ENCODE measurements around the gene RHBDL1. TPM values are rescaled to one million over a fixed set of nuclear protein-coding genes. Genes with fewer than 3 reads are reported as not detected.

RHBDL1 gene
- total and polyA plus RNA-seq, 7 donors: 0.06 to 0.42 (median 0.13) TPM

DNA sequence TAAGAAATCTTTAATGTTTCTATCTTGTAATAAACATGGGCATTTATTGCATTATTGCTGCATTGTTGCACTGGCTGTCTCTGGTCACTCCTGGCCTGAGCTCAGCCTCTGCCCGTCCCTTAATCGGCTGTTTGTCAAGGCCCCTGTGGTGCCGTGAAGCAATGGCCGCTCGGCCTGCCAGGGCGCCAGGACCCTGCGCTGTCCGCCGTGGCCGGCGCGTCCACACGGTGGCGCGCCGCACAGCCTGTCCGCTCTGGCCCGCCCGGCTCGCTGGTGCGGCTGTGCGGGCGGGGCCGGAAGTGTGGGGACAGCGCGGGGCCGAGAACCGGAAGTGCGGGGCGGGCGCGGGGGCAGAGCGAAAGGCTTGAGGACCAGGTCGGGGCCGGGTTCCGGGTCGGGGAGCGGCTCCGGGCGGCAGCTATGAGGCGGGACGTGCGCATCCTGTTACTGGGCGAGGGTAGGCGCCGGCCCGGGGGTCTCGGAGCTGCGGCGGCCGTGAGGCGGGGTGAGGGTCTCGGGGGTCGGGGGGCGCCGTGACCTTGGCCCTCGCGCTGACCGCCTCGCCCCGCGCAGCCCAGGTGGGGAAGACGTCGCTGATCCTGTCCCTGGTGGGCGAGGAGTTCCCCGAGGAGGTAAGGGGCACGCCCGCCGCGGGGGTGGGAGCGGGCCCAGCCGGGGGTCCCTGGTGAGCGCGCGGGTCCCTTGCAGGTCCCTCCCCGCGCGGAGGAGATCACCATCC is 7.5 kb upstream of the RHBDL1 start, which contains the start of gene RHOT2:
RHOT2 (plus strand) TSS at position 353 of the 739 bp plus-strand sequence; CDS start at position 421, 68 bp downstream.
- H3K4me3 ChIP-seq: peak within 1 kb of the TSS; percentile 98
- WGBS, 3 donors: 0% methylated on average over 48 to 78 of the region's 78 CpGs
- intact Hi-C loops (cut with DNase I): no loop called here

DNA sequence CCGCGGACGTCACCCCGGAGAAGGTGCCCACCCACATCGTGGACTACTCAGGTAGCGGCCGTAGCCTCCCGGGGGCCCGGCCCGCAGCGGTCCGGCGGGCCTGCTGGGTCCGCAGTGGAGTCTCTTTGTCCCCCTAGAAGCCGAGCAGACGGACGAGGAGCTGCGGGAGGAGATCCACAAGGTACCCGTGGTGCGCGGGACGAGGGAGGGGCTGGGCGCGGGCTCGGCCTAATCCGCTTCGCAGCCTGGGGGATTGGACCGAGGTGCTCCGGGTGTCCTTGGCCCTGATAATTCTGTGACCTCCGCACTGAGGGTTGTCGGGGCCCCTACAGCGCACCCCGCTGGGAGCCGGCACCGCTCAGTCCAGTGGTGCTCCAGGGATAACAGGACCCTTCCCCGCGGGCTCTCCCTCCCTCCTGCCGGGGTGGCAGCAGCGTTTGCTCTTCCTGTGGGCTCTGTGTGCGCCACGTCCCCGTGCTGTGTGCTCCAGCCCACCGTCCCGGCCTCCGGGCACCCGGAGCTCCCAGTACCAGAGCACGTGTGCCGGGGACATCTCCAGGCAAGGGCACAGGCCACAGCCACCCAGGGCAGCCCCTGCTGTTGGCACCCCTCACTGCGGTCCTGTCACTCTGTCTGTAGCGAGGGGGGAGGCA is 6.8 kb upstream of the RHBDL1 start:
- Histone ChIP-seq H3K27ac (peak overlapping the region; percentile 89), H3K27me3 (ENCODE audit: insufficient read depth in 3 of 3, low read length in 2 of 3) (no peaks in the 10 kb centered on the region)

More for the DNA sequence above, 7.5 kb upstream of the RHBDL1 start, which contains the start of gene RHOT2:
- H3K36me3 ChIP-seq (ENCODE audit: insufficient read depth in 1 of 2, low read depth in 1 of 2): peaks cover 3 to 38% of the 10 kb centered on the region in 2 donors
- peak within 1 kb of the TSS; percentile 89 for H3K27ac ChIP-seq
- H3K27me3 ChIP-seq (ENCODE audit: insufficient read depth in 3 of 3, low read length in 2 of 3): no peaks in the 10 kb centered on the region
- H3K9me3 ChIP-seq: no peaks in the 10 kb centered on the region
- TF ChIP-seq, protein P1, sequence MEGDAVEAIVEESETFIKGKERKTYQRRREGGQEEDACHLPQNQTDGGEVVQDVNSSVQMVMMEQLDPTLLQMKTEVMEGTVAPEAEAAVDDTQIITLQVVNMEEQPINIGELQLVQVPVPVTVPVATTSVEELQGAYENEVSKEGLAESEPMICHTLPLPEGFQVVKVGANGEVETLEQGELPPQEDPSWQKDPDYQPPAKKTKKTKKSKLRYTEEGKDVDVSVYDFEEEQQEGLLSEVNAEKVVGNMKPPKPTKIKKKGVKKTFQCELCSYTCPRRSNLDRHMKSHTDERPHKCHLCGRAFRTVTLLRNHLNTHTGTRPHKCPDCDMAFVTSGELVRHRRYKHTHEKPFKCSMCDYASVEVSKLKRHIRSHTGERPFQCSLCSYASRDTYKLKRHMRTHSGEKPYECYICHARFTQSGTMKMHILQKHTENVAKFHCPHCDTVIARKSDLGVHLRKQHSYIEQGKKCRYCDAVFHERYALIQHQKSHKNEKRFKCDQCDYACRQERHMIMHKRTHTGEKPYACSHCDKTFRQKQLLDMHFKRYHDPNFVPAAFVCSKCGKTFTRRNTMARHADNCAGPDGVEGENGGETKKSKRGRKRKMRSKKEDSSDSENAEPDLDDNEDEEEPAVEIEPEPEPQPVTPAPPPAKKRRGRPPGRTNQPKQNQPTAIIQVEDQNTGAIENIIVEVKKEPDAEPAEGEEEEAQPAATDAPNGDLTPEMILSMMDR (IDR thresholded peaks at IDR 0.05): peak; percentile 85
- H3K4me1 ChIP-seq: peaks cover 14% of the 10 kb centered on the region
- peak; percentile 95 to 98 (median 96) for ATAC-seq
- DNase-seq: peak; percentile 96 to 97

DNA sequence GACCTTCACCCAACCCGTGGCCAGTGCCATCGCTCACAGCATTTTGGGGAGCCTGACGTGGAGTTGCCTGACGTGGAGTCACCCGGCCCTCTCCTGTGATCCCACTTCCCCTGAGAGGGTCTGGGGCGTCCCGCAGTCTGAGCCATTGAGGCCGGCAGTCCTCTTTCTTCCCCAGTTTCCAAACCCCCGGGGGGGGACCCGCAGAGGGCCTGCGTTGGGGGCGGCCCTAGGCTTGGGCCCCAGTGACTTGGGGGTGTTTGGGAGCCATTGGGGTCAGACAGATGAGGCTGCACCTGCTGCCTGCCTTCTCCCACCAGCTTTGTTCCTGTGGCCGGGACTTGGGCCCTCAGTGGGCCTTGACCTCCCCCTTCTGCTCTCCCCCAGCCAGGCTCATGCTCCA is 5.8 kb upstream of the RHBDL1 start:
- H3K4me1 ChIP-seq: peaks cover 14% of the 10 kb centered on the region
- H3K27ac ChIP-seq: no peak overlapping the region
- ATAC-seq (no peak), DNase-seq (no peak)
- H3K9me3 ChIP-seq: no peaks in the 10 kb centered on the region
- no peaks in the 10 kb centered on the region for H3K27me3 ChIP-seq (ENCODE audit: insufficient read depth in 3 of 3, low read length in 2 of 3)
- WGBS, 3 donors: 86 to 93% (median 90%) methylated on average over 13 of the region's 13 CpGs
- intact Hi-C loops (cut with DNase I): no loop called here
- peaks cover 4 to 46% of the 10 kb centered on the region in 2 donors for H3K36me3 ChIP-seq (ENCODE audit: insufficient read depth in 1 of 2, low read depth in 1 of 2)
- TF ChIP-seq, protein P1 (IDR thresholded peaks at IDR 0.05): no peak
- H3K4me3 ChIP-seq: no peak overlapping the region

More for the DNA sequence above, 6.8 kb upstream of the RHBDL1 start:
- intact Hi-C loops (cut with DNase I): no loop called here
- TF ChIP-seq, protein P1 (IDR thresholded peaks at IDR 0.05): no peak
- WGBS, 3 donors: 4 to 6% (median 6%) methylated on average over 45 to 50 of the region's 50 CpGs
- Histone ChIP-seq H3K4me3 (peak overlapping the region; percentile 98), H3K4me1 (peaks cover 14% of the 10 kb centered on the region), H3K36me3 (ENCODE audit: insufficient read depth in 1 of 2, low read depth in 1 of 2) (peaks cover 4 to 45% of the 10 kb centered on the region in 2 donors), H3K9me3 (no peaks in the 10 kb centered on the region)
- peak in 2 of 4 donors; percentile 1 to 15 for ATAC-seq
- DNase-seq: no peak

- H3K36me3 ChIP-seq (ENCODE audit: insufficient read depth in 1 of 2, low read depth in 1 of 2): peaks cover 4 to 46% of the 10 kb centered on the region in 2 donors
- ATAC-seq: no peak
- H3K4me3 ChIP-seq: no peak overlapping the region
- no peaks in the 10 kb centered on the region for H3K27me3 ChIP-seq (ENCODE audit: insufficient read depth in 3 of 3, low read length in 2 of 3)
- H3K9me3 ChIP-seq: no peaks in the 10 kb centered on the region
- intact Hi-C loops (cut with DNase I): no loop called here
- 88 to 89% (median 89%) methylated on average over 52 of the region's 52 CpGs for WGBS, 3 donors
- no peak overlapping the region for H3K27ac ChIP-seq
- TF ChIP-seq, protein P1 (IDR thresholded peaks at IDR 0.05): no peak
- no peak for DNase-seq
- H3K4me1 ChIP-seq: peaks cover 21% of the 10 kb centered on the region
These were observed 4.8 kb upstream of the RHBDL1 start for GRCh38 chr16:670485-671352.
